T-helper 9 cell (primary cell): Measurements from ENCODE around the gene TTC9.
A peak's percentile ranks its signal among the peaks of the same experiment; 100 is the strongest.
"Not testable (repeated sequence)": the region's sequence is repeated elsewhere in the genome, so short reads cannot be mapped to it uniquely, and the experiment has no call there.

Experiments
- DNase-seq: peaks from one replicate; pipeline ENCODE4 v3.0.0-alpha.2; 2020

The TTC9 gene

DNA sequence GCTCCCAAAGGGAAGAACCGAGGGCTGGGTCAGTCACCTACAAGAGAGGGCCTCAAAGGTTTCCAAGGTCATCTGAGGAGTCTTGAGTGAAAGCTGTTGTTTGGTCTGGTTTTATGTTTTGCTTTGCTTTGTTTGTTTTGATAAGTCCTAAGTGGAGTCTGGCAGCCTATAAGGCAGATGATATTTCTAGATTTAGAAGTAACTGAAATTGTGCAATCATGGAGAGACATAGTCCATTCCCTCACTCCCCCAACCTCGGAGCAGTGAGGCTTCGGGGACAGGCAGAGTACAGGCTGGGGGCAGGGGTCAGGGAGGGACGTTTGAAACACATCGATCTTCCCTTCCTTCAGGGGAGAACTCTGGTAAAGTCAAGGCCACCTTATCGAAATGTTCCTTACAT lies 42.3 kb downstream of the TTC9 start:
- no peak for DNase-seq

- no peak for DNase-seq
These were observed 43.9 kb downstream of the TTC9 start for GRCh38 chr14:70685474-70686197.

DNA sequence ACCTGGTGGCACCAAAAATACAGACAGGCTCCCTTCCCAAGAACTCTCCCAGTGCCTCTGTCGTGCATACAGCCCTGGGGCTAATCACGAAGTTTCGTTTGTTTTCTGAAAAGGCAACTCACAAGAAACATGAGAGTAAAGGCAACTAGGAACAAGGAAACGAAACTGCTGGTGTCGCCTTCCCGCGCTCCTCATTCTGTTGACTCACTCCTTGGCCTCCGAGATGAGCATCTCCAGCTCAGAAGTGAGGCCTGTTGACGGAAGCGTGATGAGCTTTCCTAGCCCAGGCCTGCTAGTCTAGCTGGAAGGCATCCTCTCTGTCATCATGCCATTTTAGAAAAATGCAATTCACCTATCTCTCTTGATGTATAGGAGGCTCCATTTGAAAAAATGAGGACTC lies 50.5 kb downstream of the TTC9 start:
- no peak for DNase-seq

DNA sequence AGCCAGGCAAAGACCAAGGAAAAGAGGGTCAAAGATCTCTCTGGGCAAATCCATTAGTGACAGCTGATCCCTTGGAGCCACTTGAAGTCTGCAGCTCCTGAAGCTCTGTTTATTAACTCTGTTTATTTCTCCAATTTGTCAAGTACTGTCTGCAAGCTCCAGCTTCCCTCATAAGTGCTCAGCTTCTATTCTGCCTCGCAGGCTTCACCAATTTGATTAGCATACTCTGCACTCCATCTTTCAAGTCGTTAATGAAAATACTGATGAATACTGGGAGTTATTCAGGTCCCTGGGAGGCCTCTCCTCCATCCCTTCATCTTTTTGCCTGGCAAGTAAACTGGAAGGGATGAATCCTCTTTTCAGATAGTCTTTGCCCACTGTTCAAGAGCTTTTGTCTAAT lies 54.3 kb downstream of the TTC9 start:
- DNase-seq: no peak

- no peak for DNase-seq
These were observed 56.0 kb downstream of the TTC9 start for GRCh38 chr14:70697701-70698100.

DNA sequence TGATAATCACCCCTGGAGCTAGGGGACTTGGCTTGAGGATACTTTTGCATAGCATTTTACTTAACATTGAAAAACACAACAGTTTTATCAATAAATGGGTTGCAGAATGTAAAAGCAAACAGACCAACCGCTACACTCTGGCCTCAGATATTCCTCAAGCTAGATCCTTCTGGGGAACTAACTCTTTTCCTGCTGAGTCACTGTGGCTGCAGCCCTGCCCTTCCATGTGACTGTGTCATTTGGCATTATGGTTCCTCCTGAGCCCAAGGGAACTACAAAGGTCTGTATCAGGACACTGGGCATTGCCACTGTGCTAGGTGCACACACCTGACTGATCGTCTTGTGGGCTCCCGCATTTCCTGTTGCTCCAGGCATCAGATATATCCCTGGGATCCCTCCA lies 56.6 kb downstream of the TTC9 start:
- DNase-seq: no peak

- no peak for DNase-seq
These were observed 57.9 kb downstream of the TTC9 start for GRCh38 chr14:70699646-70700045.

GRCh38 chr14:70700955-70701585 lies 59.4 kb downstream of the TTC9 start:
- no peak for DNase-seq

- no peak for DNase-seq
These were observed 59.9 kb downstream of the TTC9 start for GRCh38 chr14:70701610-70702009.

DNA sequence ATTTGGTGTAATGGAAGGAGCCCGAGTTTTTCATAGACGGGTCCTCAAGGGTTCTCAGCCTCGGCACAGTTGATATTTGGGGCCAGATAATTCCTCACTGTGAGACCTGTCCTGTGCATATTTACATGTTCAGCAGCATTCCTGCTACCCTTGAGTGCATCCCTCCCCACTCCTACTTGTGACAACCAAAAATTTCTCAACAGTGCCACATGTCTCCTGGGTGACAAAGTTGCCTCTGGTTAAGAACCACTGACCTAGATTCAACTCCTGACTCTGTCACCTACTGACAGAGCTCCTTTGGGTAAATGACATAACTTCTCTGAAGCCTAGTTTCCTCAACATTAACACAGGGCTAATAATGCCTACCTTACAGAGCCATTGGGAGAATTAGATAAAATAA lies 60.4 kb downstream of the TTC9 start:
- no peak for DNase-seq

- not testable (repeated sequence) for DNase-seq
These were observed 62.0 kb downstream of the TTC9 start for GRCh38 chr14:70703621-70704168.

- no peak for DNase-seq
These were observed 63.2 kb downstream of the TTC9 start for GRCh38 chr14:70704960-70705359.

- no peak for DNase-seq
These were observed 64.5 kb downstream of the TTC9 start for GRCh38 chr14:70706177-70706576.

DNA sequence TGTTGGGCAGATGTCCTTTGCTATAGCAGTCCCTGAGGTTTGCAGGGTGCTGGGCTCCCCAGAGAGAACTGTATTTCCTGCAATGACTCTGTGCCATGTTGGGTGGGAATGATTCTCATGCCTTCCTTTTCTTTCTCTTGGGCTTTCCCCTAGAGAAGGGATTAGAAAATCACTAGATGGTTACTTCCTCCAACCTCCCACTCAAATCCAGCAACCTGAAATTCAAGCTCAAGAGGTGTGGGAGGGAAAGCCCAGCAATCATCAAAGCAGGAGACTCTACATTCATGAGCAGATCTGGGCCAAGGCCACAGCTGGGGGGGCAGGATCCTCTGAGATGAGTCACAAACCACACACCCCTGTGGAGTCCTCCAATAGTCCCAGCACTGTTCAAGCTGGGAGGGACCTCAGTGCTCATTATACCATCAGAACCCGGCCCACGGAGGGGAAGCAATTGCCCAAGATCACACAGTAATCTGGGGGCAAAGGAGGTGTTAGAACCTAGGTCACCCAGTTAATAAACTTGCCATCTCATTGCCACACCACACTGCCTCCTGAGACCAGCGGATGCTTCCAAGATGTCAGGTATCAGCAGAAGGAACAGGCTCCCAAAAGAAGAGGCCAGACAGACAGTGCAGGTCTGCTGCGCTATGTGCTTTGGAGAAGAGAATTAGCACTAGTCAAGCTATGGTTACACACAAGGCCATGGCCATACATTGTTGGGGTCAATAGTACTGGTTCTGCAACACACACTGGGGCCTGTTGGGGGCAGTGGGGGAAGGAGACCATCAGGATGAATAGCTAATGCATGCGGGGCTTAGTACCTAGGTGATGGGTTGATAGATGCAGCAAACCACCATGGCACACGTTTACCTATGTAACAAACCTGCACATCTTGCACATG lies 65.7 kb downstream of the TTC9 start:
- DNase-seq: no peak

- no peak for DNase-seq
These were observed 67.2 kb downstream of the TTC9 start for GRCh38 chr14:70708717-70709570.

GRCh38 chr14:70709726-70710382 lies 68.1 kb downstream of the TTC9 start:
- DNase-seq: no peak

- no peak for DNase-seq
These were observed 69.7 kb downstream of the TTC9 start for GRCh38 chr14:70711451-70711850.

DNA sequence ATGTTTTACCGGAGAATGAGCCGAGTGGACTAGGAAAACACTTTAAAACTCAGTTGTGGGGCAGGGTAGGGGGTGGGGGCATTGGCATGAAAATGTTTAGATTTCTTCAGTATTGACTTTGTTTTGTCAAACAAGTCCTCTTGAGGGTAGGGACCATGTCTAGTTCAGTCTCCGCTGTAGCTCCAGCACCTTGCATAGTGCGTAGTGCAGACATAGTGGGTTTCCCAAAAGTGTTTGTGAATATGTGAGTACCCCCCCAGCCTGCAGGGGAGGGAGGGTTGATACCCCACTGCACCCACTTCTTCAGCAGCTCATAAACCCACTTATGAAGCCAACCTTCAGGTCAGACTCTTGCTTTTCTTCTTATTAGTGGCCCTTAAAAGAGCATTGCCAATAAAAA lies 71.4 kb downstream of the TTC9 start:
- no peak for DNase-seq

DNA sequence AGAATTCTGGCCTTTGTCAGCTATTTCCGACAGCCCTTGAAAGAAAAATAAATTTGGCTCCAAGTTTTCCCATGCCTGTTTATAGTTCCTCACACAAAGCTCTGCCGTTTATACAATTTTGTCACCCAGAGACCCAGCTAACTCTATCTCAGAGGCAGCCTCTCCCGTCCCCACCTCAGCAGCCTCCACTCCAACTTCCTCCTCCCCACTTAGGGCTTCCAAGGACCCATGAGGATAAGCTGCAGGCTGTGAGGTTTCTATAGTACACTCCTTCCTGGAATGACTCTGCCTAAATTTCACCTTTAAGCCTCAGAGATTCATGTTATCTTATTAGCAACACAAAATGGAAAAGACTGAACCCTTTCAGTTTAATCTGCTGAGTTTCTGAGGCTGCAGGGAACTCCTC lies 71.8 kb downstream of the TTC9 start:
- DNase-seq: no peak

DNA sequence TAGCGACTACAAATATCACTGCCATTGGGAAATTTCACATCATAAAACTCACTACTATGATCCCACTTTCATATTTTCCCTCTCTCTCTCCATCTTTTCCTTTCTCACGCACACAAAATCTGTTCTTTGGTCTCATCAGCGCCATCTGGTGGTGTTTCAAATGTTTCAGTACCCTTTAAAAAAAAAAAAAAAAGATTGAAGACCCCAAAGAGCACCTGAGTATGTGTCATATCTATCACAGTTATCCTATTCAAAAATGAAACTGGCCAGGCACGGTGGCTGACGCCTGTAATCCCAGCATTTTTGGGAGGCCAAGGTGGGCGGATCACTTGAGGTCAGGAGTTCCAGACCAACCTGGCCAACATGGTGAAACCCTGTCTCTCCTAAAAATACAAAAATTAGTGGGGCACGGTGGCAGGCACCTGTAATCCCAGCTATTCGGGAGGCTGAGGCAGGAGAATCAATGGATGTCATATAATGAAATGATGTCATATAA lies 72.4 kb downstream of the TTC9 start:
- DNase-seq: peak; percentile 44

DNA sequence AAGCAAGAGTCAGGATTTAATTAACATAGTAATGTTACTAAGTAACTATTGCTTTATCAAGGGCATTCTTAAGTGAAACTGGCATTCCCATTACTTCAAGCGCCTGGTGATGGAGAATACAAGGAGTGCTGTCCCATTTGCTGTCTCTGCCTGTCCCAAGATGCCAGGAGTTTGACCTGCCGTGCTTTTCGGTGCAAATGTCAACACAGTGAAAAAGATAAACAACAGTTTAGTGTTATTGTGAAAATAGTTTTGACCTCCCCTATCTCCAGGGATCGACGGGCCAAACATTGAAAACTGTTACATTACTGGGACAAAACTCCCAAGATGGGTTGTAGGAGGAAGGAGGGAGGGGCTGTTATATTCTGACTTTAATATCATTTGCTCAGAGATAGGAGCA lies 74.8 kb downstream of the TTC9 start:
- no peak for DNase-seq

DNA sequence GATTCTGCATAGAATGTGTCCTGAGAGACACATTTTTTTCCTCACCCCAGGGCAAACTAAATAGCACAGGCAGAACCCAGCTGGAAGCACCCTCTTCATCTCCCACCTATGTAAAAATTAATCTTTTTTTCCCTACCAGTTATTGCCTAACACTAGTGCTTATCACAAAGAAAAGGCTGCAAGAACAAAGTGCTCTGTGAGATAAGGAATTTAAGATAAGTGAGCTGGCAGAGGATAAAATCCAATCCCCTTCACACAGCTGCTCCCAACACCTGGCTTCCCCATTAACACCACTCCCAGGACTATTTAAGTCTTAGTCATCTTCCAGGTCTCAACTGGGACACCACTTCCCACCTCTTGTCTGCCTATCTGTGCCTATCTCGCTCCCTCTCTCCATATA lies 75.2 kb downstream of the TTC9 start:
- no peak for DNase-seq
